ENCODE results near the gene ESPN.
"Not testable (repeated sequence)": the region's sequence is repeated elsewhere in the genome, so short reads cannot be mapped to it uniquely, and the experiment has no call there.

ESPN gene

GRCh38 chr1:6445062-6445763 is 20.6 kb downstream of the ESPN start (continued):
- TF ChIP-seq ZFP41 (tag by site-specific recombination; IDR thresholded peaks at IDR 0.05; ENCODE audit: borderline replicate concordance) (no peak), WT1 (tag by site-specific recombination; IDR thresholded peaks at IDR 0.05) (no peak)

GRCh38 chr1:6445929-6446328 is 21.4 kb downstream of the ESPN start:
- CTCF ChIA-PET; H3K9me3 ChIP-seq (ENCODE audit: control insufficient read depth, insufficient read depth, low read depth, low read length); POLR2A ChIA-PET; H3K4me1 ChIP-seq (ENCODE audit: control insufficient read depth, insufficient read depth, low read length); H3K4me3 ChIP-seq (ENCODE audit: low read depth, low read length); H3K36me3 ChIP-seq (ENCODE audit: control insufficient read depth in 2 of 2, insufficient read depth in 1 of 2, low read length in 2 of 2); H3K27ac ChIP-seq (ENCODE audit: extremely low read depth, low read depth, low read length): not testable (repeated sequence)
- TF ChIP-seq ZIC2 (tag by site-specific recombination; IDR thresholded peaks at IDR 0.05) (peak; percentile 28; the same call in 1 of the 2 replicates), GLIS2 (tag by site-specific recombination; IDR thresholded peaks at IDR 0.05) (peak; percentile 45)

- TF ChIP-seq ZNF133 (tag by site-specific recombination; IDR thresholded peaks at IDR 0.05): no peak
- Histone ChIP-seq H3K36me3 (ENCODE audit: control insufficient read depth in 2 of 2, insufficient read depth in 1 of 2, low read length in 2 of 2) (no peaks in the 10 kb centered on the region), H3K27ac (ENCODE audit: extremely low read depth, low read depth, low read length) (no peak overlapping the region), H3K4me3 (ENCODE audit: low read depth, low read length) (no peak overlapping the region), H3K9me3 (ENCODE audit: control insufficient read depth, insufficient read depth, low read depth, low read length) (no peaks in the 10 kb centered on the region), H3K4me1 (ENCODE audit: control insufficient read depth, insufficient read depth, low read length) (no peaks in the 10 kb centered on the region)
- ChIA-PET POLR2A (no interaction called here), CTCF (no interaction called here)
These were observed 22.1 kb downstream of the ESPN start for GRCh38 chr1:6446665-6447015.

GRCh38 chr1:6447016-6447817 is 22.6 kb downstream of the ESPN start:
- CTCF ChIA-PET: no interaction called here

GRCh38 chr1:6447818-6448748 is 23.5 kb downstream of the ESPN start:
- TF ChIP-seq KLF1 (tag by site-specific recombination; IDR thresholded peaks at IDR 0.05) (peak; percentile 79), ZNF274 (IDR thresholded peaks at IDR 0.05; ENCODE audit: low read length) (no peak), ZNF274 (tag by site-specific recombination; IDR thresholded peaks at IDR 0.05; ENCODE audit: borderline replicate concordance) (no peak), ZNF341 (tag by site-specific recombination; IDR thresholded peaks at IDR 0.05; ENCODE audit: low read depth) (0 out of 2 replicates have a peak, but pooled peaks have one; percentile 13), ZNF488 (tag by site-specific recombination; IDR thresholded peaks at IDR 0.05) (no peak), ZIC2 (tag by site-specific recombination; IDR thresholded peaks at IDR 0.05) (peak; percentile 77), ZBTB8A (tag by site-specific recombination; IDR thresholded peaks at IDR 0.05) (0 out of 2 replicates have a peak, but pooled peaks have one; percentile 25), SP3 (tag by site-specific recombination; IDR thresholded peaks at IDR 0.05) (0 out of 2 replicates have a peak, but pooled peaks have one; percentile 12), ZNF223 (tag by site-specific recombination; IDR thresholded peaks at IDR 0.05) (no peak), GLIS2 (tag by site-specific recombination; IDR thresholded peaks at IDR 0.05) (peak; percentile 27; the same call in 1 of the 2 replicates), ZBTB26 (tag by site-specific recombination; optimal IDR thresholded peaks at IDR 0.05) (peak; percentile 37), ZNF155 (tag by site-specific recombination; IDR thresholded peaks at IDR 0.05) (no peak)
- no peak overlapping the region for H3K27ac ChIP-seq (ENCODE audit: extremely low read depth, low read depth, low read length)
- no peaks in the 10 kb centered on the region for H3K36me3 ChIP-seq (ENCODE audit: control insufficient read depth in 2 of 2, insufficient read depth in 1 of 2, low read length in 2 of 2)
- ChIA-PET CTCF (interaction anchor here (1.3 to 2.2 kb wide), 3 partner anchors 10 to 201 kb away, joined by 3 to 11 read pairs (median 7); no protein-coding TSS in a partner anchor), POLR2A (no interaction called here)
- H3K4me1 ChIP-seq (ENCODE audit: control insufficient read depth, insufficient read depth, low read length): no peaks in the 10 kb centered on the region
- no peak overlapping the region for H3K4me3 ChIP-seq (ENCODE audit: low read depth, low read length)
- H3K9me3 ChIP-seq (ENCODE audit: control insufficient read depth, insufficient read depth, low read depth, low read length): no peaks in the 10 kb centered on the region

More at GRCh38 chr1:6447016-6447817, 22.6 kb downstream of the ESPN start:
- Histone ChIP-seq H3K4me1 (ENCODE audit: control insufficient read depth, insufficient read depth, low read length) (no peaks in the 10 kb centered on the region), H3K4me3 (ENCODE audit: low read depth, low read length) (no peak overlapping the region), H3K27ac (ENCODE audit: extremely low read depth, low read depth, low read length) (no peak overlapping the region), H3K36me3 (ENCODE audit: control insufficient read depth in 2 of 2, insufficient read depth in 1 of 2, low read length in 2 of 2) (no peaks in the 10 kb centered on the region), H3K9me3 (ENCODE audit: control insufficient read depth, insufficient read depth, low read depth, low read length) (no peaks in the 10 kb centered on the region)
- POLR2A ChIA-PET: no interaction called here
- TF ChIP-seq KLF1 (tag by site-specific recombination; IDR thresholded peaks at IDR 0.05): peak; percentile 77
- TF ChIP-seq ZNF600 (tag by site-specific recombination; IDR thresholded peaks at IDR 0.05): no peak
